Measurements from ENCODE around the gene DNAI2.

Gene DNAI2

GRCh38 chr17:74240618-74241205 is 33.3 kb upstream of the DNAI2 start:
- no peak overlapping the region for H3K27ac ChIP-seq
- TF ChIP-seq CTCF (conservative IDR thresholded peaks at IDR 0.05), result no peak
- no peak for TF ChIP-seq ZFX (IDR thresholded peaks at IDR 0.05)

GRCh38 chr17:74241431-74241830 is 32.6 kb upstream of the DNAI2 start:
- TF ChIP-seq CTCF (conservative IDR thresholded peaks at IDR 0.05), result no peak
- TF ChIP-seq ZFX (IDR thresholded peaks at IDR 0.05), result no peak
- H3K27ac ChIP-seq, result no peak overlapping the region

GRCh38 chr17:74241847-74242246 is 32.2 kb upstream of the DNAI2 start:
- no peak overlapping the region for H3K27ac ChIP-seq
- TF ChIP-seq CTCF (conservative IDR thresholded peaks at IDR 0.05), result no peak

- TF ChIP-seq CTCF (conservative IDR thresholded peaks at IDR 0.05) (no peak), ZFX (IDR thresholded peaks at IDR 0.05) (no peak)
- H3K27ac ChIP-seq, result no peak overlapping the region
Measured at GRCh38 chr17:74243013-74243755, 30.9 kb upstream of the DNAI2 start.

DNA sequence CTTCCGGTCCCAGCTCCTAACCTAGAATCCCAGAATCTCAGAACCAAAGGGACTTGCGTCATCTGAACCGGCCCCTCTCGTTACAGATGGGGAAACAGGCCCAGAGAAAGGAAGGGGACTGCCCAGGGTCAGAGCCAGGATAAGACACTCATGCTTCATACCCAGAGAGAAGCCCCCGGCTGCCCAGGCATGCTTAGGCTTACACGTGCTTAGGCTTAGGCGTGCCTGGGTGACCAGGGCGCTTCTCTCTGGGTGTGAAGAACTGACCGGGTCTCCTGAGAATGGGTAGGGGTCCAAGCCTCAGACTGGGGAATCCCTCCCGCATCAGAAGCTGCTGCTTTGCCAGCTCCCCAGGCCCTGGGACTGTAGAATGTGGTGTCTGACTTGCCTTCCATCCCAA is 29.9 kb upstream of the DNAI2 start:
- H3K27ac ChIP-seq, result no peak overlapping the region
- no peak for TF ChIP-seq ZFX (IDR thresholded peaks at IDR 0.05)
- no peak for TF ChIP-seq CTCF (conservative IDR thresholded peaks at IDR 0.05)

- H3K27ac ChIP-seq, result no peak overlapping the region
- TF ChIP-seq ZFX (IDR thresholded peaks at IDR 0.05), result no peak
- no peak for TF ChIP-seq CTCF (conservative IDR thresholded peaks at IDR 0.05)
Measured at GRCh38 chr17:74244548-74244947, 29.5 kb upstream of the DNAI2 start.

- no peak for TF ChIP-seq CTCF (conservative IDR thresholded peaks at IDR 0.05)
- TF ChIP-seq ZFX (IDR thresholded peaks at IDR 0.05), result no peak
- no peak overlapping the region for H3K27ac ChIP-seq
Measured at GRCh38 chr17:74245145-74245831, 28.7 kb upstream of the DNAI2 start.

All from C4-2B (cell line).